Calu3 (cell line): Measurements from ENCODE around the gene MCAM. TPM values are rescaled to one million over a fixed set of nuclear protein-coding genes. Genes with fewer than 3 reads are reported as not detected.

Source experiments
- BruUV-seq: library from RNA; stranded (reverse); fragments of 400-500 nt; replicated peaks from 2 replicates; lab custom pipeline; 2021; lab: Mats Ljungman, UMichigan
- CTCF ChIA-PET: fragments of 300-600 bp; sonication (Branson Sonifier 250); formaldehyde crosslinking; loops from one replicate; lab custom pipeline; 2022; ENCODE audit warnings: antibody characterized with exemption; lab: Charles Lee
- DNase-seq: peaks from one replicate; pipeline ENCODE4 v3.0.0; 2022
- H3K27ac Mint-ChIP-seq: one replicate; pipeline ENCODE4 v1.8.0; 2022; ENCODE audit warnings: mixed read lengths; ENCODE audit not compliant: unreplicated experiment
- H3K27me3 Mint-ChIP-seq: one replicate; pipeline ENCODE4 v1.8.0; 2022; ENCODE audit warnings: mixed read lengths; ENCODE audit not compliant: unreplicated experiment
- H3K36me3 Mint-ChIP-seq: one replicate; pipeline ENCODE4 v1.8.0; 2022; ENCODE audit warnings: mild to moderate bottlenecking, moderate library complexity, mixed read lengths; ENCODE audit not compliant: insufficient read depth, unreplicated experiment
- H3K4me1 Mint-ChIP-seq: one replicate; pipeline ENCODE4 v1.8.0; 2022; ENCODE audit warnings: mild to moderate bottlenecking, low read depth, mixed read lengths; ENCODE audit not compliant: unreplicated experiment
- H3K4me3 Mint-ChIP-seq: one replicate; pipeline ENCODE4 v1.8.0; 2022; ENCODE audit warnings: mild to moderate bottlenecking, low read depth, moderate library complexity, mixed read lengths; ENCODE audit not compliant: unreplicated experiment
- H3K9me3 Mint-ChIP-seq: one replicate; pipeline ENCODE4 v1.8.0; 2022; ENCODE audit warnings: low read depth, mixed read lengths; ENCODE audit not compliant: unreplicated experiment
- intact Hi-C: fragments of 100-400 bp; cut with micrococcal nuclease; formaldehyde crosslinking; loops from one replicate; pipeline ENCODE4 v1.10.0; 2022; ENCODE audit not compliant: unreplicated experiment
- total RNA-seq: library from RNA; stranded (reverse); gene quantifications from 2 replicates; pipeline ENCODE4 v1.2.3, GENCODE V29; 2022
- TF ChIP-seq, protein P1 (sequence below): fragments of 200-600 bp; IDR thresholded peaks from one replicate; pipeline ENCODE4 v1.8.0; 2022; ENCODE audit warnings: antibody characterized with exemption; ENCODE audit not compliant: unreplicated experiment

MCAM gene
- total RNA-seq, 1 experiment from 2014 or later, result 25.1 TPM

DNA sequence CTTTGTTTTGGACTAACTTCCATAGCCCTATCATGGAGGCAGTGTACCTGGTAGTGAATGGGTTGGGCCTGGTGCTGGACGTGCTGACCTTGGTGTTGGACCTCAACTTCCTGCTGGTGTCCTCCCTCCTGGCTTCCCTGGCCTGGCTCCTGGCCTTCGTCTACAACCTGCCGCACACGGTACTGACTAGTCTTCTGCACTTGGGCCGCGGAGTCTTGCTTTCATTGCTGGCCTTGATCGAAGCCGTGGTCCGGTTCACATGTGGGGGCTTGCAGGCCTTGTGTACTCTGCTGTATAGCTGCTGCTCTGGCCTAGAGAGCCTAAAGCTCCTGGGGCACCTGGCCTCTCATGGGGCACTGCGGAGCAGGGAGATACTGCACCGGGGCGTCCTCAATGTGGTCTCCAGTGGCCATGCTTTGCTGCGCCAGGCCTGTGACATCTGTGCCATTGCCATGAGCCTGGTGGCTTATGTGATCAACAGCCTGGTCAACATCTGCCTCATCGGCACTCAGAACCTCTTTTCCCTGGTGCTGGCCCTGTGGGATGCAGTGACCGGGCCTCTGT is 18.2 kb upstream of the MCAM start:
- peaks cover 13% of the 10 kb centered on the region for H3K27me3 Mint-ChIP-seq
- CTCF ChIA-PET, result no interaction called here
- intact Hi-C loops, result no loop called here
- peaks cover 42% of the 10 kb centered on the region for H3K36me3 Mint-ChIP-seq
- DNase-seq, result no peak
- BruUV-seq, result TSS peak; percentile 76
- H3K4me3 Mint-ChIP-seq, result peak overlapping the region; percentile 77
- H3K9me3 Mint-ChIP-seq, result no peaks in the 10 kb centered on the region
- peak overlapping the region; percentile 83 for H3K27ac Mint-ChIP-seq
- TF ChIP-seq, protein P1, sequence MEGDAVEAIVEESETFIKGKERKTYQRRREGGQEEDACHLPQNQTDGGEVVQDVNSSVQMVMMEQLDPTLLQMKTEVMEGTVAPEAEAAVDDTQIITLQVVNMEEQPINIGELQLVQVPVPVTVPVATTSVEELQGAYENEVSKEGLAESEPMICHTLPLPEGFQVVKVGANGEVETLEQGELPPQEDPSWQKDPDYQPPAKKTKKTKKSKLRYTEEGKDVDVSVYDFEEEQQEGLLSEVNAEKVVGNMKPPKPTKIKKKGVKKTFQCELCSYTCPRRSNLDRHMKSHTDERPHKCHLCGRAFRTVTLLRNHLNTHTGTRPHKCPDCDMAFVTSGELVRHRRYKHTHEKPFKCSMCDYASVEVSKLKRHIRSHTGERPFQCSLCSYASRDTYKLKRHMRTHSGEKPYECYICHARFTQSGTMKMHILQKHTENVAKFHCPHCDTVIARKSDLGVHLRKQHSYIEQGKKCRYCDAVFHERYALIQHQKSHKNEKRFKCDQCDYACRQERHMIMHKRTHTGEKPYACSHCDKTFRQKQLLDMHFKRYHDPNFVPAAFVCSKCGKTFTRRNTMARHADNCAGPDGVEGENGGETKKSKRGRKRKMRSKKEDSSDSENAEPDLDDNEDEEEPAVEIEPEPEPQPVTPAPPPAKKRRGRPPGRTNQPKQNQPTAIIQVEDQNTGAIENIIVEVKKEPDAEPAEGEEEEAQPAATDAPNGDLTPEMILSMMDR, result no peak
- H3K4me1 Mint-ChIP-seq, result no peaks in the 10 kb centered on the region

DNA sequence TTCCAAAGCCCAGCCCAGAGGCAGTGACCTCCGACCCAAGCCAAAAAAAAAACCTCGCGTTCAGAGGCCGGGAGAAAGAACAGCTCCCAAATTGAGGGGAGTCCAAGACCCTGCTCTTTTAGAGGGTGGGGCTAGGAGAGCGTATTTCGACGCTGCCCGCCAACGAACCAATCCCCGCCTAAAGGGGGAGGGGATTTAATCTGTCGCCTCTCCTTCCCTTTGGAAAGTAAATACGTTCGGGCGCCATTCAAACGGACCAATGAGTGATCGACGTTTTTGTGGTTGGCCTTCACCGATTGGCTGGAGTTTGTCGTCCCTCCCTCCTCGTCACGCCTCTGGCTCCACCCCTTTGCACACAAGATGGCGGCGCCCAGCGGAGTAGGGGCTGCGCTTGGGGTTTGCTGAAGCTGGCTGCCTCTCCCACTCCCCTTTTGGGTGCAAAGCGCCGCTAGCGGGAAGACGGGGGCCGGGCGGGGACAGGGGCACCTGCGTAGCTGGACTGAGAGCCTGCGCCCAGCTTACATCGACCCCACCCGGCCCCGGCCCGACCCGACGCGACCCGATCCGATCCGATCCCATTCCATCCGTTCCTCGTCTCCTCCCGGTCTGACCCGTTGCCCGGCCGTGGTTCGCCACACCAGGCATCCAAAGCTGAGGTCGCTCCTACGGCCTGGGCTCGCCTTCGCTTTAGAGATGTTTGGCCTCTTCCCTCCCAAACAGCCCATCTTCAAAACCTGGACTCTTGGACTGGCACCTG is 17.4 kb upstream of the MCAM start, which contains the start of gene RNF26:
Gene RNF26 (plus strand): TSS at position 354 of the 757 bp plus-strand sequence. CDS start 596 bp downstream, outside the sequence.
- Mint-ChIP-seq H3K4me3 (peak within 1 kb of the TSS; percentile 77), H3K27ac (peak within 1 kb of the TSS; percentile 83), H3K27me3 (peaks cover 21% of the 10 kb centered on the region), H3K4me1 (no peaks in the 10 kb centered on the region), H3K9me3 (no peaks in the 10 kb centered on the region), H3K36me3 (peaks cover 42% of the 10 kb centered on the region)
- BruUV-seq, result no TSS peak
- TF ChIP-seq, protein P1, result no peak
- DNase-seq, result peak; percentile 86
- CTCF ChIA-PET, result interaction anchor here (0.6 kb wide), 1 partner anchor 193 kb away, joined by 3 read pairs; no protein-coding TSS in a partner anchor
- intact Hi-C loops, result no loop called here

DNA sequence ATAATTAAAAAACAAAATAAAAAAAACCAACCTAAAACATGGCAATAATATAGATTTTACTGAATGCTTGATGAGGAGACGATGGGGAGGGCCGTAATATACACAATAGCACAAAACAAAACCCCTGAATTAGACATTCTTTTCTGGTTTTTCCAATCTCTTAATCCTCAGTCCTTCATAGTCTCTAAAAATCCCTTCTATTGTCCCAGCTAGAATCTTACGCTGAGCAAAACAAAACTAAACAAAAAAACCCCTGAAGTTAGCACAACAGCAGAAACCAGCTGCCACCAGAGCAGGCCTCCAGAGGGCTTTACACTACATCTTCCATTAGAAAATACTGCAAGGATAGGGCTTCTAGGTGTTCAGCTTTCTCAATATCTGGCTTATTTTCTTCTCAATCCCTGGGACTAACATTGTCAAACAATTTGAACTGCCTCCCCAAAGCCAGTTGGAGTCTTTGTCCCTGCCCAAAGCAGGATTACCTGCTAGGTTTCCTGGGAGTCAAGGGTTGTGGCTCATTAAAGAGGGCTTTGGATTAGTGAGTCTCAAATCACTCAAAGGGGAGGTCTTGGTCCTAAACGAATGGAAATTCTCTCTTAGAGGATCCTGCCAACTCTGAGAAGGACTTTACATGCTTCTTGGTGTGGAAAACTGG is 15.3 kb upstream of the MCAM start:
- CTCF ChIA-PET, result interaction anchor here (0.6 kb wide), 1 partner anchor 247 kb away, joined by 5 read pairs; no protein-coding TSS in a partner anchor

DNA sequence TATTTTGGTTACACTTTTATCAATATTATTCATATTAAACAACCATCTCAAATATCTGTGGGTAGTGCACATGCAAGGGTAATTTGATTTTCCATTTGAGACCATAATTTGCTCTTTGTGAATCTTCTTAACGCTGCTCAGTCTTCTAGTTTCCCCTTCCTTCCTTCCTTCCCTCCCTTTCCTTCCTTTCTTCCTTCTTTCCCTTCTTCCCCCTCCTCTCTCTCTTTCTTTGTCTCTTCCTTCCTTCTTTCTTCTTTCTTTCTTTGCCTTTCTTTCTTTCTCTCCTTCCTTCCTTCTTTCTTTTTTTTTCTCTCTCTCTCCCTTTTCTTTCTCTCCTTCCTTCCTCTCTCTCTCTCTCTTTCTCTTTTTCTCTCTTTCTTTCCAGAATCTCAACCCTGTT is 13.3 kb upstream of the MCAM start:
- intact Hi-C loops, result no loop called here
- no peak overlapping the region for H3K27ac Mint-ChIP-seq
- no peaks in the 10 kb centered on the region for H3K9me3 Mint-ChIP-seq
- no TSS peak for BruUV-seq
- H3K27me3 Mint-ChIP-seq, result peaks cover 24% of the 10 kb centered on the region
- H3K36me3 Mint-ChIP-seq, result peaks cover 26% of the 10 kb centered on the region
- H3K4me1 Mint-ChIP-seq, result no peaks in the 10 kb centered on the region
- TF ChIP-seq, protein P1, result no peak
- CTCF ChIA-PET, result no interaction called here
- DNase-seq, result no peak
- H3K4me3 Mint-ChIP-seq, result no peak overlapping the region

More for the DNA sequence above, 15.3 kb upstream of the MCAM start:
- Mint-ChIP-seq H3K4me3 (no peak overlapping the region), H3K4me1 (no peaks in the 10 kb centered on the region), H3K27me3 (peaks cover 24% of the 10 kb centered on the region), H3K27ac (peak overlapping the region; percentile 4), H3K36me3 (peaks cover 36% of the 10 kb centered on the region), H3K9me3 (no peaks in the 10 kb centered on the region)
- DNase-seq, result no peak
- intact Hi-C loops, result no loop called here
- no TSS peak for BruUV-seq
- TF ChIP-seq, protein P1, result no peak
